ENCODE data around the gene SYNPO2.
A peak's percentile ranks its signal among the peaks of the same experiment; 100 is the strongest.
"Not testable (repeated sequence)": the region's sequence is repeated elsewhere in the genome, so short reads cannot be mapped to it uniquely, and the experiment has no call there.

SYNPO2 gene

DNA sequence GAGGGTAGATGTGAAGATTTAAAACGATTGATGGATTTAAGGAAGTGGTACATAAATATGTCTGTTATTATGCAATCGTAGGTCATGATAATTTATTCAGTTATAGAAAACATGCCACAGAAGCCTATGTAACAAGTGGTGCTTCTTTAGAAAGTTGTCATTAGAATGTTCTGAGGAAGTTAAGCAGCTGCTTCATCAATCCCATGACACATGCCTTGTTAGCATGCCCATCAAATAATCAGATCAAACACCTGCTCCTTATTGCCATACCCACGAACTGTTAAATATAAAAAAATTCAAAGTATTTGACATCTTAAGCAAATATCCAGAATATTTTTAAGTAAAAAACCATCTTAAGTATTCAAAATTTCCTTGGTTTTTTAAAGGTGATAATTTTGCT is 170.6 kb downstream of the SYNPO2 start:
- no peak for DNase-seq (ENCODE audit: insufficient read length, low spot score)
- peak; percentile 51 for FAIRE-seq
- TF ChIP-seq, protein P1, sequence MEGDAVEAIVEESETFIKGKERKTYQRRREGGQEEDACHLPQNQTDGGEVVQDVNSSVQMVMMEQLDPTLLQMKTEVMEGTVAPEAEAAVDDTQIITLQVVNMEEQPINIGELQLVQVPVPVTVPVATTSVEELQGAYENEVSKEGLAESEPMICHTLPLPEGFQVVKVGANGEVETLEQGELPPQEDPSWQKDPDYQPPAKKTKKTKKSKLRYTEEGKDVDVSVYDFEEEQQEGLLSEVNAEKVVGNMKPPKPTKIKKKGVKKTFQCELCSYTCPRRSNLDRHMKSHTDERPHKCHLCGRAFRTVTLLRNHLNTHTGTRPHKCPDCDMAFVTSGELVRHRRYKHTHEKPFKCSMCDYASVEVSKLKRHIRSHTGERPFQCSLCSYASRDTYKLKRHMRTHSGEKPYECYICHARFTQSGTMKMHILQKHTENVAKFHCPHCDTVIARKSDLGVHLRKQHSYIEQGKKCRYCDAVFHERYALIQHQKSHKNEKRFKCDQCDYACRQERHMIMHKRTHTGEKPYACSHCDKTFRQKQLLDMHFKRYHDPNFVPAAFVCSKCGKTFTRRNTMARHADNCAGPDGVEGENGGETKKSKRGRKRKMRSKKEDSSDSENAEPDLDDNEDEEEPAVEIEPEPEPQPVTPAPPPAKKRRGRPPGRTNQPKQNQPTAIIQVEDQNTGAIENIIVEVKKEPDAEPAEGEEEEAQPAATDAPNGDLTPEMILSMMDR (IDR thresholded peaks at IDR 0.05; ENCODE audit: insufficient read depth, missing control alignments), result no peak

DNA sequence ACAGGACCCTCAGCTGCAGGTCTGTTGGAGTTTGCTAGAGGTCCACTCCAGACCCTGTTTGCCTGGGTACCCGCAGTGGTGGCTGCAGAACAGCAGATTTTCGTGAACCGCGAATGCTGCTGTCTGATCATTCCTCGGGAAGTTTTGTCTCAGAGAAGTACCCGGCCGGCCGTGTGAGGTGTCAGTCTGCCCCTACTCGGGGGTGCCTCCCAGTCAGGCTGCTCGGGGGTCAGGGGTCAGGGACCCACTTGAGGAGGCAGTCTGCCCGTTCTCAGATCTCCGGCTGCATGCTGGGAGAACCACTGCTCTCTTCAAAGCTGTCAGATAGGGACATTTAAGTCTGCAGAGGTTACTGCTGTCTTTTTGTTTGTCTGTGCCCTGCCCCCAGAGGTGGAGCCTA is 178.5 kb downstream of the SYNPO2 start:
- DNase-seq (ENCODE audit: insufficient read length, low spot score); FAIRE-seq: not testable (repeated sequence)

DNA sequence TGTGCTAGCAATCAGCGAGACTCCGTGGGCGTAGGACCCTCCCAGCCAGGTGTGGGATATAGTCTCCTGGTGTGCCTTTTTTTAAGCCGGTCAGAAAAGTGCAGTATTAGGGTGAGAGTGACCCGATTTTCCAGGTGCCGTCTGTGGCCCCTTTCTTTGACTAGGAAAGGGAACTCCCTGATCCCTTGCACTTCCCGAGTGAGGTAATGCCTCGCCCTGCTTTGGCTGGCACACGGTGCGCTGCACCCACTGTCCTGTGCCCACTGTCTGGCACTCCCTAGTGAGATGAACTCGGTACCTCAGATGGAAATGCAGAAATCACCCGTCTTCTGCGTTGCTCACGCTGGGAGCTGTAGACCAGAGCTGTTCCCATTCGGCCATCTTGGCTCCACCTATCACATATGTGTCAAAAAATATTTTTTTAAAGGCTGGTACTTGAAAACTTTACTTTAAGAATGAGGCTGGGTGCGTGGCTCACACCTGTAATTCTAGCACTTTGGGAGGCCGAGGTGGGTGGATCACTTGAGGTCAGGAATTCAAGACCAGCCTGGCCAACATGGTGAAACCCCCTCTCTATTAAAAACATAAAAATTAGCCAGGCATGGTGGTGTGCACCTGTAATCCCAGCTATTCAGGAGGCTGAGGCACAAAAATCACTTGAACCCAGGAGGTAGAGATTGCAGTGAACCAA is 179.2 kb downstream of the SYNPO2 start:
- not testable (repeated sequence) for DNase-seq (ENCODE audit: insufficient read length, low spot score); FAIRE-seq

DNA sequence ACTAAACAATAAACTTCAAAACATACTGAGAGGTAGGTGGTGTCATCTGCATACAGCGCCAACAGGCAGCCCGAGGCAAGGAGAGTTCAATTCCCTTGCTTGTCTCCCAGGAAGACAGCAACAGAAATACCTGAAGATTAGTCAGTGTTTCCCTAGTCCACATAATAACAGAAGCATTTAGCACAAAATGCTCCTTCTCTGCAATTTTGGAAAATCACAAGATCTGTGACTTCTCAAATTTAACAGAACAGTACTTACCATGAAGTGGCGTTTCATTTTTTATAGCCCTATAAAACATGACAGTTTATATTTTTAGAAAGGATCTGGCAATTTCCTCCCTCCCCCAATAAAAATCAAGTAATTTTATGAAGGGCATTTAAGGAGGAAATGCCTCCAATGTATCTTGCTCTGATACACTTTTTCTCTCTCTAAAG is 179.9 kb downstream of the SYNPO2 start:
- TF ChIP-seq, protein P1 (IDR thresholded peaks at IDR 0.05; ENCODE audit: insufficient read depth, missing control alignments), result no peak
- no peak for FAIRE-seq

DNA sequence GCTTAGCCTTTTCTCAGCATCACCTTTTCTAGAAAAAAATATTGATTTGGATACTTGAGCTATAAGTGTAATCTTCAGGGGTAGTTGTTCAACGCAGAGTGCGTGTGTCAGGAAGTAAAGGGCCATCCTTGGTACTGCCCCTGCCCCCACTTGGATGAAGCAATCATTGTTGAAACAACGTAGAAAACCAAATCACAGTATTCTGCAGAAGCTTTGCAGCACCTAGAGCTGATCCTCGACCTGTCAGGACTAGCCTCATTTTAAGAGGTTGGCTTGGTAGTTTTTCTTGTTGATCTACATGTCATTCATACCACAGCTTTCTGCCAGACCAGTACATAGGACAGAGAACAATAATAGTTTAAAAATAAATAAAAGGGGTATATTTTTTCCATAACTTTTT is 181.6 kb downstream of the SYNPO2 start:
- TF ChIP-seq, protein P1 (IDR thresholded peaks at IDR 0.05; ENCODE audit: insufficient read depth, missing control alignments), result no peak
- FAIRE-seq (no peak), DNase-seq (ENCODE audit: insufficient read length, low spot score) (no peak)

More for the DNA sequence above, 179.9 kb downstream of the SYNPO2 start:
- no peak for DNase-seq (ENCODE audit: insufficient read length, low spot score)

DNA sequence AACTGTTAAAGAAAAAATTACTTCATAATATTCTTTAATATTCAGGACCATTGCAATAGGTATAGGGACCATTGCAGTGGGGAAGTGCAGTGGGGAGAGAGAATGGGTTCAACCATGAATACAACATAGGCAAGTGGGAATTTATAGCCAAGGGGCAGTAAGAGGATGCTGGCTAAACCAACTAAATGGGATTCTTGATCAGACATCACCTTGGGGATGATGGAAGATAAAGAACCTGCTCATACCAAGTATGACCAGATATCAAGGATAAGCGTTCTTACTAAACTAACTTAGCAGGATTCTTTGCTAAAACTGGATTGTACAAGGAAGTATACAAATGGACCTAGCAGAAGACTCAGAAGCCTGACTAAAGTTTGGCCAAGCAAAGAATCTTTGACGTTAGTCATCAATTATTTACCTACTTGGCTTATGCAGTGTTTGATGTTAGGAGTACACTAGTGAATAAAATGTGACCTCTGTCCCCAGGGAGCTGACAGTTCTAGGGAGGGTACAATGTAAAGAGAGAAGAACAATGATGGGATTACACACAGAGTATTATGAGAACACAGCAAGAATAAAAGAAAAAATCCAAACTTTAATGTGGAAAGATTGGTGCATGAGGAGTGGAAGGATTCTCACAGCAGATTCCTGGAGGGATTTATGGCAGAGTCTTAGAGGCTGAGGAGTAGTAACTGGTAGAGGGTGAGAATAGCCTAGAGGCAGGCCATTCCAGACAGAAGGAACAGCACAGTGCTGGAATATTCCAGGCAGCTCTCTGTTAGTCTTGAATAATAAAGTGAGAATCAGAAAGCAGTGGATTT is 192.3 kb downstream of the SYNPO2 start:
- no peak for FAIRE-seq
- TF ChIP-seq, protein P1 (IDR thresholded peaks at IDR 0.05; ENCODE audit: insufficient read depth, missing control alignments), result no peak
- no peak for DNase-seq (ENCODE audit: insufficient read length, low spot score)

DNA sequence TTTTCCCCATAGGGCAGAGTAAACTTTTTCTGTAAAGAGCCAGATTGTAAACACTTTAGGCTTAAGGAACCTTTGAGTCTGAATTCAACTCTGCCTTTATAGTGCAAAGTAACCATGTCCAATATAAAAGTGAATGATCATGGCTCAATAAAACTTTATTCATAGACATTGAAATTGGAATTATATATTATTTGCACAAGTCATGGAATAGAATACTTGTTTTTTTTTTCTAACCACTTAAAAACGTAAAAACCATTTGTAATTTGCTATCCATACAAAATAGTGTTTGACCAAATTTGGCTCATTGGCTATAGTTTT is 192.8 kb downstream of the SYNPO2 start:
- TF ChIP-seq, protein P1 (IDR thresholded peaks at IDR 0.05; ENCODE audit: insufficient read depth, missing control alignments), result no peak
- no peak for DNase-seq (ENCODE audit: insufficient read length, low spot score)
- FAIRE-seq, result no peak

DNA sequence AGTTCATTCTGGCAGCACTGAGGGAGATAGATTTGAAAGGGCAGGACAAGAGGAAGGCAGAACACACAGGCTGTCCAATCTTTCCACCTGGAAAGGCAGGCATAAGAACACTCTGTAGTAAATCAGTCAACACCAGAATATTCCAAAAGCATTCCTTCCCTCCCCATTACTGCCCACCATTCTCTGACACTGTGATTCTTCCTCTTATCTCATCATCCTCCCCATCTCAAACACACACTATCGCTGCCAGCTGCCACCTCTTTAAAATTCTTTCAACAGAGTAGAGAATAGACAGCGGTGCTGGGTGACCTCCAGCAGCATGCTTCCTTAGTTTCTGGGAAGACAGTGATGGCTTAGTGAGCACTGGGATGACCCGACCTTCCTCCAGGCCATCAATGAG is 193.3 kb downstream of the SYNPO2 start:
- DNase-seq (ENCODE audit: insufficient read length, low spot score) (no peak), FAIRE-seq (no peak)
- TF ChIP-seq, protein P1 (IDR thresholded peaks at IDR 0.05; ENCODE audit: insufficient read depth, missing control alignments), result no peak

All from D721Med (cell line).